OCI-LY1 (cell line): Measurements from ENCODE around the gene DTD2.

Experiments used
- EZH2 ChIP-seq: fragments of 200-600 bp; sonication (generic), shearing (Covaris generic); IDR thresholded peaks from 2 replicates; pipeline ENCODE4 v1.8.0; 2017; ENCODE audit warnings: borderline replicate concordance, mixed run types, mild to moderate bottlenecking, antibody characterized with exemption, low read length, moderate library complexity, mixed read lengths
- TF ChIP-seq, protein P1 (sequence below): fragments of 200-600 bp; sonication (generic), shearing (Covaris generic); IDR thresholded peaks from 2 replicates; pipeline ENCODE4 v1.5.1; 2017; ENCODE audit warnings: mild to moderate bottlenecking, antibody characterized with exemption, low read length, moderate library complexity, mixed read lengths

DNA sequence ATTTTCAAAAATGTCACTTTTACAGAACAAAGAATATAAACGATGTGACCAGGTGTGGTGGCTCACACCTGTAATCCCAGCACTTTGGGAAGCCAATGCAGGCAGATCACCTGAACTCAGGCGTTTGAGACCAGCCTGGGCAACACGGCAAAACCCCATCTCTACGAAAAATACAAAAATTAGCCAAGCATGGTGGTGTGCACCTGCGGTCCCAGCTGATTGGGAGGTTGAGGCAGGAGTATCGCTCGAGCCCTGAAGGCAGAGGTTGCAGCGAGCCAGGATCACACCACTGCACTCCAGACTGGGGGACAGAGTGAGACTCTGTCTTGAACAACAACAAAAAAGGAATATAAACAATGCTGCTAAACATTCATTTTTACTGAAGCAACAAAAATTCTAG lies 52.2 kb downstream of the DTD2 start:
- TF ChIP-seq, protein P1, sequence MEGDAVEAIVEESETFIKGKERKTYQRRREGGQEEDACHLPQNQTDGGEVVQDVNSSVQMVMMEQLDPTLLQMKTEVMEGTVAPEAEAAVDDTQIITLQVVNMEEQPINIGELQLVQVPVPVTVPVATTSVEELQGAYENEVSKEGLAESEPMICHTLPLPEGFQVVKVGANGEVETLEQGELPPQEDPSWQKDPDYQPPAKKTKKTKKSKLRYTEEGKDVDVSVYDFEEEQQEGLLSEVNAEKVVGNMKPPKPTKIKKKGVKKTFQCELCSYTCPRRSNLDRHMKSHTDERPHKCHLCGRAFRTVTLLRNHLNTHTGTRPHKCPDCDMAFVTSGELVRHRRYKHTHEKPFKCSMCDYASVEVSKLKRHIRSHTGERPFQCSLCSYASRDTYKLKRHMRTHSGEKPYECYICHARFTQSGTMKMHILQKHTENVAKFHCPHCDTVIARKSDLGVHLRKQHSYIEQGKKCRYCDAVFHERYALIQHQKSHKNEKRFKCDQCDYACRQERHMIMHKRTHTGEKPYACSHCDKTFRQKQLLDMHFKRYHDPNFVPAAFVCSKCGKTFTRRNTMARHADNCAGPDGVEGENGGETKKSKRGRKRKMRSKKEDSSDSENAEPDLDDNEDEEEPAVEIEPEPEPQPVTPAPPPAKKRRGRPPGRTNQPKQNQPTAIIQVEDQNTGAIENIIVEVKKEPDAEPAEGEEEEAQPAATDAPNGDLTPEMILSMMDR: no peak
- TF ChIP-seq EZH2: no peak
